DOHH2 (cell line): Measurements from ENCODE around the gene SORBS1.

Experiments
- H3F3A ChIP-seq: fragments of 200-600 bp; sonication (generic), shearing (Covaris generic); 2 replicates; pipeline ENCODE4 v1.6.0; 2016; ENCODE audit warnings: antibody characterized with exemption, mild to moderate bottlenecking; ENCODE audit not compliant: control insufficient read depth, insufficient read depth
- H3K27ac ChIP-seq: fragments of 200-600 bp; sonication (generic); 2 replicates; pipeline ENCODE4 v1.5.1; 2014; ENCODE audit warnings: low read depth, mild to moderate bottlenecking, low read length, moderate library complexity
- H3K27me3 ChIP-seq: fragments of 200-600 bp; sonication (generic); 2 replicates; pipeline ENCODE4 v1.6.1; 2014; ENCODE audit warnings: mild to moderate bottlenecking, low read length, mixed read lengths; ENCODE audit not compliant: control insufficient read depth
- H3K36me3 ChIP-seq: fragments of 200-600 bp; sonication (generic); 2 replicates; pipeline ENCODE4 v1.6.1; 2014; ENCODE audit warnings: mild to moderate bottlenecking, low read length, moderate library complexity, mixed read lengths; ENCODE audit not compliant: control insufficient read depth
- H3K4me1 ChIP-seq: fragments of 200-600 bp; sonication (generic); 2 replicates; pipeline ENCODE4 v1.6.1; 2014; ENCODE audit warnings: mild to moderate bottlenecking, low read length, mixed read lengths; ENCODE audit not compliant: control insufficient read depth
- H3K4me2 ChIP-seq: fragments of 200-600 bp; sonication (generic); 2 replicates; pipeline ENCODE4 v1.6.0; 2014; ENCODE audit warnings: mild to moderate bottlenecking, low read length, moderate library complexity
- H3K4me3 ChIP-seq: fragments of 200-600 bp; sonication (generic); 2 replicates; pipeline ENCODE4 v1.5.1; 2014; ENCODE audit warnings: mild to moderate bottlenecking, low read length, mixed read lengths
- H3K79me2 ChIP-seq: fragments of 200-600 bp; sonication (generic); 2 replicates; pipeline ENCODE4 v1.6.1; 2014; ENCODE audit warnings: mild to moderate bottlenecking, low read length, mixed read lengths; ENCODE audit not compliant: control insufficient read depth
- H3K9me2 ChIP-seq: fragments of 200-600 bp; sonication (generic); replicated peaks from 2 replicates; pipeline ENCODE4 v1.6.1; 2014; ENCODE audit warnings: mild to moderate bottlenecking, low read length, mixed read lengths; ENCODE audit not compliant: control insufficient read depth
- H3K9me3 ChIP-seq: fragments of 200-600 bp; sonication (generic); 2 replicates; pipeline ENCODE4 v1.6.1; 2014; ENCODE audit warnings: antibody characterized with exemption, low read length, mixed read lengths; ENCODE audit not compliant: control insufficient read depth, insufficient read depth
- H4K20me1 ChIP-seq: fragments of 200-600 bp; sonication (generic); 2 replicates; pipeline ENCODE4 v1.6.0; 2014; ENCODE audit warnings: low read depth, mild to moderate bottlenecking, antibody characterized with exemption, low read length, moderate library complexity; ENCODE audit not compliant: control insufficient read depth, insufficient read depth
- EZH2phosphoT487 ChIP-seq: fragments of 200-600 bp; sonication (generic); IDR thresholded peaks from 2 replicates; pipeline ENCODE4 v1.6.1; 2017; ENCODE audit warnings: borderline replicate concordance, mild to moderate bottlenecking, antibody characterized with exemption, low read length, moderate library complexity, mixed read lengths
- TF ChIP-seq, protein P1 (sequence below): fragments of 200-600 bp; sonication (generic); IDR thresholded peaks from one replicate; pipeline ENCODE4 v1.5.1; 2014; ENCODE audit warnings: antibody characterized with exemption, mild to moderate bottlenecking, low read depth, low read length; ENCODE audit not compliant: poor library complexity, severe bottlenecking

The SORBS1 gene

DNA sequence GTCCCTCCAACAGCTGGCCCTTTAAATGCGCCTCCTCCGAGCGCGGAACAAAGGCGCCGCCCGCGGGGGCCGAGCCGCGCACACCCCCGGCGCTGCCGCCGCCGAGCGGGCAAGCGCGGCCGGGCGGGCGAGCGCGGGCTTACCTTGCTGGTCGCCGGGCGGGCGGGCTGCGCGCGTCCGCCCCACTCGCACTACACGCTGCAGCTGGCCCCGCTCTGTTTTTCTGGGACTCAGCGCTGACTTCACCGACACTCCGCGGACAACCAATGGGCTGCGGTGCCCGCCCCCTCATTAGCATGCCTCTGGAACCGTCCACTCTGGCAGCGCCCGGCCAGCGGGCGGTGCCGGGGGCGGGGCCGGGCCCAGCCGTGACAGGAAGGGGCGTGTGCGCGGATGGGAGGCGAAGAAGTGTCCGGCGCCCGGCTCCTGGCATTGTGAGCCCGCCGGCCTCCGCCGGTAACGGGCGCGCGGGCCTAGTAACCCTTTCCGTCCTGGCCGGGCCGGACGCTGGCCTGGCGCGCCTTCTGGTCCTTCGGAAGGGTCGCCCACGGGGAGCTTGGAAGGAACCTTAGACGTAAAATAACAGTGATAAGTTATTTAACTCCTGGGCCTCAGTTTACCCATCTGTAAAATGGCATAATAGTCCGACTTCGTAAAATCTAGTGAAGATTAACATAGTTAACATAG is at the start of gene SORBS1:
Gene SORBS1 (minus strand): TSS at position 195 of the 687 bp plus-strand sequence. CDS start 120,236 bp downstream, outside the sequence.
- H3K27ac ChIP-seq, result no peak within 1 kb of the TSS
- no peak for TF ChIP-seq EZH2phosphoT487
- TF ChIP-seq, protein P1, sequence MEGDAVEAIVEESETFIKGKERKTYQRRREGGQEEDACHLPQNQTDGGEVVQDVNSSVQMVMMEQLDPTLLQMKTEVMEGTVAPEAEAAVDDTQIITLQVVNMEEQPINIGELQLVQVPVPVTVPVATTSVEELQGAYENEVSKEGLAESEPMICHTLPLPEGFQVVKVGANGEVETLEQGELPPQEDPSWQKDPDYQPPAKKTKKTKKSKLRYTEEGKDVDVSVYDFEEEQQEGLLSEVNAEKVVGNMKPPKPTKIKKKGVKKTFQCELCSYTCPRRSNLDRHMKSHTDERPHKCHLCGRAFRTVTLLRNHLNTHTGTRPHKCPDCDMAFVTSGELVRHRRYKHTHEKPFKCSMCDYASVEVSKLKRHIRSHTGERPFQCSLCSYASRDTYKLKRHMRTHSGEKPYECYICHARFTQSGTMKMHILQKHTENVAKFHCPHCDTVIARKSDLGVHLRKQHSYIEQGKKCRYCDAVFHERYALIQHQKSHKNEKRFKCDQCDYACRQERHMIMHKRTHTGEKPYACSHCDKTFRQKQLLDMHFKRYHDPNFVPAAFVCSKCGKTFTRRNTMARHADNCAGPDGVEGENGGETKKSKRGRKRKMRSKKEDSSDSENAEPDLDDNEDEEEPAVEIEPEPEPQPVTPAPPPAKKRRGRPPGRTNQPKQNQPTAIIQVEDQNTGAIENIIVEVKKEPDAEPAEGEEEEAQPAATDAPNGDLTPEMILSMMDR, result no peak
- H3K4me3 ChIP-seq, result peak within 1 kb of the TSS; percentile 75
- no peaks in the 10 kb centered on the region for H3K9me3 ChIP-seq
- H4K20me1 ChIP-seq, result no peaks in the 10 kb centered on the region
- no peaks in the 10 kb centered on the region for H3F3A ChIP-seq
- H3K9me2 ChIP-seq, result no peaks in the 10 kb centered on the region
- peak within 1 kb of the TSS; percentile 89 for H3K4me2 ChIP-seq
- peaks cover 14% of the 10 kb centered on the region for H3K4me1 ChIP-seq
- H3K27me3 ChIP-seq, result peaks cover 55% of the 10 kb centered on the region
- no peaks in the 10 kb centered on the region for H3K36me3 ChIP-seq
- no peaks in the 10 kb centered on the region for H3K79me2 ChIP-seq

DNA sequence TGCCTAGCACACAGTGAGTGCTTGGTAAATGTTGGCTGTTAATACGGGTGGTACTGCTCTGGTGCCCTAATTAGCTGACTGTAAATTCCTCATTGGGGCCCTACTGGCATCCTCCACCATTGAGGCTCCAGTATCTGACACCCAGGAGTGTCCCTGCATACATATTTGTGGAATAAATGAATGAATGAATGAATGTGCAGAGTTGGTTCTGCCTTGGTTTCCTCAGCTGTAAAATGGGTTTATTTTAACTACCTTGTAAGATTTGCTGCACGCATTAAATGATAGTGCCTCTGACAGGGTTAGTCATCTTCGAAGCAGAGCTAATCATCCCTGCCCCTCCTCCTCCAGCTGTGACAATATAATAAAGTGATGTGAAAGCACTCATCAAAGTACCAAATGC is 49.6 kb upstream of the SORBS1 start:
- peaks cover 93% of the 10 kb centered on the region for H3K36me3 ChIP-seq
- H3K79me2 ChIP-seq, result no peaks in the 10 kb centered on the region
- TF ChIP-seq, protein P1, result no peak
- TF ChIP-seq EZH2phosphoT487, result no peak
- no peaks in the 10 kb centered on the region for H3K9me2 ChIP-seq
- no peaks in the 10 kb centered on the region for H3K9me3 ChIP-seq
- no peaks in the 10 kb centered on the region for H3K27me3 ChIP-seq
- no peak overlapping the region for H3K4me2 ChIP-seq
- H4K20me1 ChIP-seq, result no peaks in the 10 kb centered on the region
- H3K4me1 ChIP-seq, result no peaks in the 10 kb centered on the region
- no peak overlapping the region for H3K27ac ChIP-seq
- no peak overlapping the region for H3K4me3 ChIP-seq
- no peaks in the 10 kb centered on the region; the same call in 1 of the 2 replicates for H3F3A ChIP-seq

DNA sequence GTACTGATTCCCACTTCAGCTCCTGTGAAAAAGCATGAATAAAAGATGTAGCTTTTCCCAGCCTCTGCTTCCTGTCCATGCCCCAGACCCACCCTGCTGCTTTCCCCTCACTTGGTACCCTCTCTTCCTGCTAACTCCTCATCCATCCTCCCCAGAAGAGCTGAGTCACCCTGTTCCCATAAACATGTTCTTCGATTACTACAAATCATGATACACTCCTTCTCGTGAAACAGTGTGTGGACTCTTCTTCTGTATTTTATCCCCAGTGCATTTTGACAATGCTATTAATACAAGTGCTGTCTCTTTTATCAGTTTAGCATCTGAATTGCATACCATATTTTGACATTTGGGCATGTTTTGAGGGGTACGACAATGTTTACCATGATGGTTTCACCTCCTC is 45.8 kb upstream of the SORBS1 start:
- TF ChIP-seq, protein P1, result no peak
- no peak for TF ChIP-seq EZH2phosphoT487
- H3K79me2 ChIP-seq, result no peaks in the 10 kb centered on the region
- no peaks in the 10 kb centered on the region for H3K9me2 ChIP-seq
- no peaks in the 10 kb centered on the region for H3K9me3 ChIP-seq
- no peak overlapping the region for H3K27ac ChIP-seq
- no peaks in the 10 kb centered on the region for H3K27me3 ChIP-seq
- no peaks in the 10 kb centered on the region for H3K4me1 ChIP-seq
- H4K20me1 ChIP-seq, result no peaks in the 10 kb centered on the region
- peaks cover 62% of the 10 kb centered on the region for H3K36me3 ChIP-seq
- no peak overlapping the region for H3K4me2 ChIP-seq
- H3K4me3 ChIP-seq, result no peak overlapping the region
- no peaks in the 10 kb centered on the region; the same call in 1 of the 2 replicates for H3F3A ChIP-seq
